NB4 (cell line): ENCODE data around the gene EXD3.

Experiments used
- DNase-seq: peaks from one replicate; pipeline ENCODE4 v3.0.0; 2010; ENCODE audit warnings: low read depth
- H3K4me3 ChIP-seq: one replicate; pipeline ENCODE4 v1.5.1; 2011; ENCODE audit warnings: mild to moderate bottlenecking, low read depth, low read length, moderate library complexity
- MYC ChIP-seq: IDR thresholded peaks from 2 replicates; pipeline ENCODE4 v1.6.1; 2011; ENCODE audit warnings: low read depth, low read length
- POLR2A ChIP-seq: IDR thresholded peaks from 2 replicates; pipeline ENCODE4 v1.6.1; 2011; ENCODE audit warnings: mild to moderate bottlenecking; ENCODE audit not compliant: insufficient read length; ENCODE audit errors: extremely low read depth
- TF ChIP-seq, protein P1 (sequence below): IDR thresholded peaks from one replicate; pipeline ENCODE4 v1.5.1; 2012; ENCODE audit warnings: low read depth, low read length
- TF ChIP-seq, protein P2 (sequence below): IDR thresholded peaks from 2 replicates; pipeline ENCODE4 v1.6.1; 2011; ENCODE audit warnings: low read depth, low read length

The EXD3 gene

DNA sequence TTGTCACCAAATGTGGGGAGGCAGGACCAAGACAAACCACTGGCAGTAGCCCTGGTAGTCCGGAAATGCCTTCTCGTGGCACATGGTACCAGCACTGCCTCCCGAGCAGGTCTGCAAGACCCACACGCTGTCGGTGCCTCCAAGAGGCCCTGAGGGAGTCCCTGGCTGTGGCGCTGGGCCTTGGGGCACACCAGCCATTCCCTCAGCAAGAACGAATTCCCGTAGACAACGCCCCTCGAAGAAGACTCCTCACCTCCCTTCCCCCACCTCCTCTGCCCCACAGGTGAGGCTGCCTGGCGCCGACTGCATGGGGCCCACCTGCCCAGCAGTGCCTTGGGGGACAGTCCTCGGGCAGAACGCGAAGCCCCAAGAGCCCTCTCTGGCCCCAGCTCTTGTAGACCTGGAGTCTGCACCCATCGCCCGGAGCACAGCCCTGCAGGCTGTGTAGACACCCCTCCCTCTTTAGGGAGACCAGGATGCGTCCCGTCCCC lies 56.0 kb downstream of the EXD3 start:
- no peak overlapping the region for H3K4me3 ChIP-seq
- no peak for DNase-seq
- TF ChIP-seq, protein P1, sequence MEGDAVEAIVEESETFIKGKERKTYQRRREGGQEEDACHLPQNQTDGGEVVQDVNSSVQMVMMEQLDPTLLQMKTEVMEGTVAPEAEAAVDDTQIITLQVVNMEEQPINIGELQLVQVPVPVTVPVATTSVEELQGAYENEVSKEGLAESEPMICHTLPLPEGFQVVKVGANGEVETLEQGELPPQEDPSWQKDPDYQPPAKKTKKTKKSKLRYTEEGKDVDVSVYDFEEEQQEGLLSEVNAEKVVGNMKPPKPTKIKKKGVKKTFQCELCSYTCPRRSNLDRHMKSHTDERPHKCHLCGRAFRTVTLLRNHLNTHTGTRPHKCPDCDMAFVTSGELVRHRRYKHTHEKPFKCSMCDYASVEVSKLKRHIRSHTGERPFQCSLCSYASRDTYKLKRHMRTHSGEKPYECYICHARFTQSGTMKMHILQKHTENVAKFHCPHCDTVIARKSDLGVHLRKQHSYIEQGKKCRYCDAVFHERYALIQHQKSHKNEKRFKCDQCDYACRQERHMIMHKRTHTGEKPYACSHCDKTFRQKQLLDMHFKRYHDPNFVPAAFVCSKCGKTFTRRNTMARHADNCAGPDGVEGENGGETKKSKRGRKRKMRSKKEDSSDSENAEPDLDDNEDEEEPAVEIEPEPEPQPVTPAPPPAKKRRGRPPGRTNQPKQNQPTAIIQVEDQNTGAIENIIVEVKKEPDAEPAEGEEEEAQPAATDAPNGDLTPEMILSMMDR = no peak
- TF ChIP-seq MYC = no peak
- TF ChIP-seq POLR2A = no peak
- TF ChIP-seq, protein P2, sequence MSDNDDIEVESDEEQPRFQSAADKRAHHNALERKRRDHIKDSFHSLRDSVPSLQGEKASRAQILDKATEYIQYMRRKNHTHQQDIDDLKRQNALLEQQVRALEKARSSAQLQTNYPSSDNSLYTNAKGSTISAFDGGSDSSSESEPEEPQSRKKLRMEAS = no peak

DNA sequence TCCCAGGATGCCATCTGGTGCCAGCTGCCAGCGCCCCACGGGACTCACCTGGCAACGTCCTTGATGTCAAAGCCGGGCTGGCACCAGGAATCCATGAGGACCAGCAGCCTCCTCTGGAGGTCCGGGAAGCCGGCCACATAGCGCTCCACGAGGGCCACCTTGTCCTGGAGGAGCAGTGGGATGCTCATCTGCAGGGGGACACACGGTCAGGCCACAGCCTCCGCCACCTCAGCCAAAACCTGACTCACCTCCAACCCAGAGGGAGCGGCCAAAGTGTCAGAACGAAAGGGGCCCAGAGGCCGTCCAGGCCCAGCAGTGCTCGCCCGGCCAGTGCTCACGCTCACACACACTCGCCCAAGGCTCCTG lies 56.5 kb downstream of the EXD3 start:
- TF ChIP-seq, protein P2 = no peak
- TF ChIP-seq MYC (no peak), POLR2A (no peak)
- TF ChIP-seq, protein P1 = no peak
- no peak for DNase-seq
- no peak overlapping the region for H3K4me3 ChIP-seq

DNA sequence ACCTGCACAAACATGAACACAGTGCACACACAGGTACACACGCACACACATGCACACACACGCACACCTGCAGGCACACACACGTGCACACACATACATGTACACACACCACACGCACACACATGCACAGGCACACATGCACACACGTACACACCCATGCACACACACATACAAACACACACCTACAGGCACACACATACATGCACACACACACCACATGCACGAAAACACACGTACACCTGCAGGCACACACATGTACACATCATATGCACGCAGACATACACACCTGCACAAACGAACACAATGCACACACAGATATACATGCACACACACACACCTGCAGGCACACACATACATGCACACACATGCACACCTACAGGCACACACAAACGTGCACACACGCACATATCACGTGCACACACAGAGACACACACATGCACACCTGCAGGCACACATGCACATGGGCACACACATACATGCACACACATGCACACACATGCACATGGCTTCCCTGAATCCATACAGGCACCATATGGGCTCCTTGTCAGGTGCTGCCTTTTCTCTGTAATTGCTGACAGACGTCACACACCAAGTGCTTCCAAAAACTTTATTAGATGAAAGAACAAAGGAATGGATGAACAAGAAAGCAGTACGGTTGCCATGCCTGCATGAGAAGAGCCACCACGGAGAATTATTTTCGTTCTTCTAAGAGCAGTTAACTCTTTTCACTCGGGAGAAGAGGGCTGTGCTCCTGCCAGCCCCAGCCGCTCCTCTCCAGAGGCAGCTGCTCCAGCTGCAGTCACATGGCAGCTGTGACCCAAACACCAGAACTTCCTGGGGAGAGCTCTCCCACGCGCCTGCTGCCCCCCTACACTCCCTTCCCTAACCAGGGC lies 57.2 kb downstream of the EXD3 start:
- no peak overlapping the region for H3K4me3 ChIP-seq
- TF ChIP-seq, protein P2 = 0 out of 2 replicates have a peak, but pooled peaks have one; percentile 23
- TF ChIP-seq, protein P1 = no peak
- no peak for TF ChIP-seq MYC
- DNase-seq = no peak

DNA sequence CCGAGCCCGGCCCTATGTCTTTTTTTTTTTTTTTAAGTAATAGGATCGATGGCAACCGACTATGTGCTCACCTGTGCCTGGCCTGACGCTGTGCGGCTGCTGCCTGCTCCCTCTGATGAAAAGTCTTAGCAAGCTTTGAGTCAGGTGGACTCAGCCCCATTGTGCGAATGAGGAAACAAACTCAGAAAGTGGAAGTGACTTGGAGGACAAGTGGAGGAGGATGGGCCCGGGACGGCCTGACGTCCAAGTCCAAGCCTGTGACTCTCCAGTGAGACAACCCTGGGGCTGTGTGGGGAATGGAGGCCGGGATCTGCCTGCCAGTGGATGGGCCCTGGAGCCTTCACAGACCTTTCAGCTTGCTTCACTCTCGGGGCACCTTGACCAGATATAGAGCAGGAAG lies 57.9 kb downstream of the EXD3 start:
- no peak overlapping the region for H3K4me3 ChIP-seq
- TF ChIP-seq, protein P2 = no peak
- no peak for TF ChIP-seq POLR2A
- TF ChIP-seq, protein P1 = no peak
- no peak for TF ChIP-seq MYC
- DNase-seq = peak; percentile 33

DNA sequence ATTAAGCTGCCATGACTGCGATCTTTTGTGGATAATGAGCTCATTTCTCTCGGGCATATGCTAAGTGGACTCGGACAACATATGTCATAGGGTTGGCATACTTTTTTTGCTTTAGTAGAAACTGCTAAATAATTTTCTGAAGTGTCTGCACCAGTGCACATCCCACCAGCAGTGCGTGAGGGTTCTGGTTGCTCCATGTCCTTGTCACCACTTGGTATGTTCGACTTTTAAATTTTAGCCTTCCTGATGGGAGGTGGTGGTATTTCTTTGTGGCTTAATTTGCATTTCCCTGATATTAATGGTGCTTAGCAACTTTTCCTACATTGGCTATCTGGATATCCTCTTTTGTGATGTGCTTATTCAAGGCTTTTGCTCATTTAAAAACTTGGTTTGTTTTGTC lies 63.1 kb downstream of the EXD3 start:
- DNase-seq = no peak
- no peak overlapping the region for H3K4me3 ChIP-seq
- TF ChIP-seq POLR2A = no peak
- TF ChIP-seq, protein P1 = no peak
- TF ChIP-seq, protein P2 = no peak
- no peak for TF ChIP-seq MYC
